Left colon (tissue), 2 donors: ENCODE data around the gene DDR2. TPM values are rescaled to one million over a fixed set of nuclear protein-coding genes. Genes with fewer than 3 reads are reported as not detected.
"Not testable (repeated sequence)": the region's sequence is repeated elsewhere in the genome, so short reads cannot be mapped to it uniquely, and the experiment has no call there.

Experiments
- ATAC-seq: fragments of 200-7000 bp; cut with Tn5 transposase; one replicate; pipeline ENCODE4 v1.9.1; 2020; ENCODE audit warnings: mild to moderate bottlenecking, moderate library complexity
- DNase-seq, 2 donors: peaks; one replicate each; pipeline ENCODE4 v3.0.0-alpha.2; 2020
- intact Hi-C, 2 donors: fragments of 100-400 bp; cut with DNase I in 1 of 2; cut with micrococcal nuclease in 1 of 2; formaldehyde crosslinking; loops; one replicate each; pipeline versions ENCODE4 v1.11.2 to v1.14.0; 2022; cut with DNase I, micrococcal nuclease
- total RNA-seq, 2 donors: library from RNA; stranded (reverse); fragmentation: NEBNext Ultra II Directional; extraction: Animal tissue kit (Norgen Biotek cat#: 25700); gene quantifications; one replicate each; pipeline ENCODE4 v1.2.1, GENCODE V29; 2021
- donor health status: DM: no; HTN: no; CAD: no.
- donor health status: DM: yes; HTN: yes; CAD: no.

The DDR2 gene
- total RNA-seq, 2 donors from 2014 or later, result 18.7 to 36.9 TPM

DNA sequence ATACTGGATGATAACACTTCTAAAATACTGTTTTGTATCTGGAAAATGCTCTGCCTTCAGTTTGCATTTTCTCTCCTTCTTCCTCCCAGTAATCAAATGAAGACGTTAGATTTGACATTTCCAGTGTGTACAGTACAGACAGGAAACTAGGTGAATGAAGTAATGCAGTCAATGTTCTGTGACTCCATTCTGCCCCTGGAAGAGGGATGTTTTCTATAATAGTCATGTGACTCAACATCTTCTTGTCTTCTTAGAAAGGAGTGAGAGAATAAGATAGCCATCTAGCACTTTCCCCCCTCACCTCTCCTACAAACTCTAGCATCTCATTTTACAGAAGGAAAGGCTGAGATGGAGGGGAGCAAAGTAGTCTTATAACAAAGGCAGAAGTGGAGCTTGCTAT is 77.6 kb downstream of the DDR2 start:
- no peak for ATAC-seq
- DNase-seq, result no peak
- intact Hi-C loops, result no loop called here

DNA sequence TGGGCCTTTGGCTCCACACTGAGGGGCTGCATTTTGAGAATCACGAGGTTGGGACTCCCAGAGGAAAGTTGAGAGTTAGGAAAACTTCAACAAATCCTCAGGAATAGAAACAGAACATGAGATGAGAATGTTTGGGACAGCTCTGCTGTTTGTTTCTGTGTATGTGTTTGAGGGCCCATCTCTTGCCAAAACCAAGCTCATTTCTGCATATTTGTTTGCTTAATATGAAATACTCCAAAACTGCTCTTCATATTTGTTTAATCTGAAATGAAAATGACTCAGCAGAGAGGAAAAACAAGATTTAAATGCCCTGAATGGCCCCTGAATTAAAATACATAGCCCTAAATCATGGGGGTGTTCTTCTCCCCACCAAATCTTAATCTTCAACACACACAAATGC is 78.1 kb downstream of the DDR2 start:
- DNase-seq, result no peak

DNA sequence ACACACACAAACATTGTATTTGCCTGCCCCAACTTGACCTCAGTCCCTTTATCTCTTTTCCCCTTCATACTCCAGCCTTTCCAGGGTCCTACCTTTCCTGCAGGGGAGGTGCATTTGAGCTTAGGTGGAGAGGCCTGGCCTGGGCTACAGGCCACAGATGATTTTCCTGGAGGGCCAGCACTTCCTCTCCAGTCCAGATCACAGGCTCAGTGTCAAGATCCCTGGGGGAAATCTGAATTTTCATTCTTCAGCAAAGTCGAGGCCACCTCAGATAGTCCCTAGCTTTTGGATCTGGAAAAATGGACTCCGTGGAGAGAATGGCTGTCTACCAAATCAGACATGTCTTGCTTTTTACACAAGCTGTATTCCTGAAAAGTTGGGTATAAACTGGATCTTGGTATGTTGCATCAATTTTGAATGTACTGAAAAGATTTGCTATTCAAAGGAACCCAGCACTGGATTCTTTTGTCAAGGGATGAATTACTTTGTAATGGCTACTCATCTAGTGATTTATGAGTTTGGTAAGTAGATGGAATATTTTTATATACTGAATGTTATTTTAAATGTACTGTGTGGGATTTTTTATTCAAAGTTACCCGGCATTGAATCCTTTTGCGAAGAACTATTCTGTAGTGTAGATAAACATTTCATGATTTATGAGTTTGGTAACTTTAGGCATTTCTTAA is 78.7 kb downstream of the DDR2 start:
- DNase-seq (no peak), ATAC-seq (no peak)
- intact Hi-C loops, result no loop called here

More for the DNA sequence above, 78.1 kb downstream of the DDR2 start:
- ATAC-seq, result no peak
- intact Hi-C loops, result no loop called here

DNA sequence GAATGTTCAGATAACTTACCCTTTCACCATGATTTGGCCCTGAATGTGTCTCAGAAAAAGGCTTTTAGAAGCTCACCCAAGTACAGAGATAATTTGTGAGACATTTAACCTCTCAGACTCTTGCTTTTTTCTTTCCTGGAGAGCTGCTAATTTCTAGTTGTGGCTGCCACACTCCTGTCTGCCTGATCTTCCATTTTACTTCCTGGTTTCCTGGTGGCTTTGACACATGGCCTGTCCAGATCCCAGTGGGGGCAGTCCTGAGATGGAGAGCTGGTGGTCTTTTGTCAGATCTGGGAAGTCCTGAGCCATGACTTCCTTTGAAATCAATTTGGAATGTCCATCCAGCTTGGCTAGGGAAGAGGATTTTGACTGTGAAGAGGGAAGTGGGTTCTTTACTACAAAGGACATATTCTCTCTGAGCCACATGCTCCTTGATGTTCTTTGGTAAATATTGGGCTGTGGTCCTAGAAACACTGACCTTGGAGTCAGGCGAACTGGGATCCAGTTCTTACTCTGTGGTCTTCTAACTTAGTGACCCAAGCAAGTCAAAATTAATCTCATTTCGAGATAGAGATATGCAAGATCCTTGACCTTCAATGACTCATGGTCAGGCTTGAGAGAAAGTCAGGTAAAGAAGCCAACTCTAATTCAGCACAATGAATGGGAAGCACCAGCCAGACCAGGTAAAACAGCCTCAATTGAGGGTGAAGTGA is 80.2 kb downstream of the DDR2 start:
- DNase-seq (no peak), ATAC-seq (no peak)
- intact Hi-C loops, result no loop called here

DNA sequence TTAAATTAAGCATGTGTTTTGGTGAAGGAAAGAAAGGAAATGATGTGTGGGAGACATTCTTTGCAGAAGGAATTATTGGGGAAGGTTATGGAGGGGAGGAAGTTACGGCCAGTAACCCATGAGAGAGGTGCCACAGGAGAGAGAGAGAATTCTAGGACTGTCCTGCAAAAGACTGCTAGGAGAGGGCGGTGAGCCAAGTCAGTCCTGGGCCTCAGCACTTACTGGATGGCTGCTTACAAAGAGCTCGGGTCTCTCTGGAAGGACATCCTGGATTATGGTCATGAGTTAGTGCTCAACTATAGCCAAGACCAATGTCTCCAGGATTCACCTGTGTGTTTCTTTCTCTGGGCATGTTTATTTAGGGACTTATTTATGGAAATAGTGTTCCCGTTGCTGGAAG is 83.9 kb downstream of the DDR2 start:
- intact Hi-C loops, result no loop called here
- ATAC-seq, result no peak

DNA sequence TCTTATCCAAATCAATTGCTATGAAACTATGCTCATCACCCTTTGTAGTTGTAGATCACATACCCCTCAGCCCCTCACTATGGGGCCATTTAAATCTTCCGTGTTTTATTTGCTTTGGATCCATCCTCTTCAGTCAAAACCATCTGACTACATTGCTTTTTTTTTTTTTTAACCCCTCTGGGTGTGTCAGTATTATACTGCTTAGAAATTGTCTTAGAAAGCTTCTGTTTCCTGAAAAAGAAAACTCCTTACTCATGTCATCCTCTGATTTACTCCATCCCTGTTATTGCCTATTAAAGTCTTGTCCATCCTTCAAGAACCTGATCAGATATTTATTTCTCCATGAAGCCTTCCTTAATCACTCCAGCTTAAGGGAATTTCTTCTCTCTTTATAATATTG is 84.3 kb downstream of the DDR2 start:
- no peak for ATAC-seq
- no peak for DNase-seq
- intact Hi-C loops, result no loop called here

More for the DNA sequence above, 83.9 kb downstream of the DDR2 start:
- no peak for DNase-seq

DNA sequence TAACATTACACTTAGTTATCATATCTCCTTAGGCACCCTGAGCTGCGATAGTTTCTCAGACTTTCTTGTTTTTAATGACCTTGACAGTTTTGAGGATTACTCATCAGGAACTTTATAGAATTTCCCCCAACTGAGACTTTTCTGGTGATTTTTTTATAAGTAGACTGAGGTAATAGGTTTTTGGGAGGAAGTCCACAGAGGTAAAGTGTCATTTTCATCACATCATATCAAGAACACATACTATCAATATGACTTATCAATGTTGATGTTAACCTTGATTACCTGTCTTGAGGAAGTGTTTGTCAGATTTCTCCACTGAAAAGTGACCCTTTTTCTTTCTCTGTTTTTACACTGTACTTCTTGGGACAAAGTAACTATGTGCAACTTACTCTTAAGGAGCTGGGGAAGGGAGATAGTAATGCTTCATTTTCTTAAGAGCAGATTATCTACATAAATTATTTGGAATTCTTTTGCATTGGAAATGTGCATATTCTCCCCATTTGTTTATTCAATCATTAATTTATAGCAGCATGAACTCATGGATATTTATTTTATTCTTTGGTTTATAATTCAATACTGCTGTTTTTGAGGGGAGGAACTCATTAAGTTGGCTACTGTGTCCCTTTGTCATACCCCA is 85.4 kb downstream of the DDR2 start:
- DNase-seq (no peak), ATAC-seq (no peak)
- intact Hi-C loops, result no loop called here

DNA sequence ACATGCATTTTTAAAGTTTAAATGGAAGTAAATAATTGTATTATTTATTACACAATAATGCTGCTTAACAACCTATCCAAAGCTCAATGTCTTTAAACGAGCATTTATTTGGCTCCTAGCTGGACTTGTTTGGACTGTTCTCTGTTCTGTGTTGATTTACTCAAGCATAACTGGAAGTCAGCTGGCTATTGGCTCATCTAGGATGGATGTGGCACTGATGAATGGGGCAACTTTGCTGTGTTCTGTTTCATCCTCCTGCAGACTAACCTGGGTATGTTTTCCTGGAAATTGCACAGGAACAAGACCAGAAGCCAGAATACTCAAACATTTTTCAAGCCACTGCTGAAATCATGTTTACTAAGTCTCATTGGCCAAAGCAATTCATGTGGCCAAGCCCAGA is 87.4 kb downstream of the DDR2 start:
- DNase-seq (no peak), ATAC-seq (no peak)
- intact Hi-C loops, result no loop called here

DNA sequence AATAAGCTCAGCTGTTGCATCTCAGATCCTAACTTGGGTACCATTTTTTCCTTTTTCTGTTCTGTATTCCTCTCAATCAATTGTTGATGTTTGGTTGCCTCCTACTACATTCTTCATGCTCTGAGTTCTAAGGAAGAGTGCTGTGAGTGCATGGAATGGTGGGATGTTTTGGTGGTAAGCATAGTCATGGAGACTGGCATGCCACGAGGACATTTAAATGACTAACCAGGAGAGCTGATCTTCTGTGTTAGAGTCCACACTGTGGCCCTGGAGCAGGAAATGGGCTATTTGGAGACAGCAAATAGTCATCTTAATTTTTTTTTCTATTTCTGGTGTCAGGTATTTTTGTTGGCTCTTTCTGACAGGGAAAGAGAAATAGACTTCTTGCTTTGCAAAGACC is 88.7 kb downstream of the DDR2 start:
- no peak for ATAC-seq
- DNase-seq, result no peak
- intact Hi-C loops, result no loop called here

DNA sequence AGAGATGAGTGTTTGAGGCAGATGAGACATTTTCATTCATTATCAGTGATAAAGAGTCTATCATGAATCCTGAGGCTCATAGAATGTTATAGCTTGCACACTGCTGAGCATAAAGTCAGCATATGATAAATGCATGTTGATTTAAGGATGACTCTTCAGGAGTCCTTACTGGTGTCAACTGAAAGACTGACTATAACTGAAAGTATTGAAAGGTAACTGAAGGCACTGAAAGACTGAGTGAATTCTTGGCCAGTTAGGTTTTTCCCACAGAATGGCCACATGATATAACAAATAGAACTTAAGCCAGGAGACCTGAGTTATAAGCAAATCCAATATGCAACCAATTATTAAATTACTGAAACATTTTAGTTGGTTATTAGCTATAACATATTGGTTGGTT is 89.2 kb downstream of the DDR2 start:
- DNase-seq, result no peak
- intact Hi-C loops, result no loop called here
- ATAC-seq, result no peak

DNA sequence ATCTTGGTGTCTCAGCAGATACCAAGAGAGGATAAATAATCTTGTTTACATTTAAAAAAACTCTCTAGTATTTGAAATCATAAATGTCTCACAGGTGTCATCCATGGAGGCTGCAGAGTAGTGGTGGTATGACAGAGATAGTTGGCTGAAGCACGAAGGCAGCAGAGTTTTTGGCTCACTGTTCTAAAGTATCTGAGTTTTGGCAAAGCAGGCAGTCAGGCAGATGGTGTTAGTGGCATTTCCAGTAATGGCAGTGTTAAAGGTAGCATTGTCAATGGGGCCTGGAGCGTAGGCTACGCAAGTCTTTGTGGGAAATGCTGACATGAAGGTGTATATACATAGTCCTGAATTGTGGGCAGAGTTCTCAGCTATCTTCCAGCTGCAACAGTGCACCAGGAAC is 89.8 kb downstream of the DDR2 start:
- DNase-seq (no peak), ATAC-seq (no peak)
- intact Hi-C loops, result no loop called here

DNA sequence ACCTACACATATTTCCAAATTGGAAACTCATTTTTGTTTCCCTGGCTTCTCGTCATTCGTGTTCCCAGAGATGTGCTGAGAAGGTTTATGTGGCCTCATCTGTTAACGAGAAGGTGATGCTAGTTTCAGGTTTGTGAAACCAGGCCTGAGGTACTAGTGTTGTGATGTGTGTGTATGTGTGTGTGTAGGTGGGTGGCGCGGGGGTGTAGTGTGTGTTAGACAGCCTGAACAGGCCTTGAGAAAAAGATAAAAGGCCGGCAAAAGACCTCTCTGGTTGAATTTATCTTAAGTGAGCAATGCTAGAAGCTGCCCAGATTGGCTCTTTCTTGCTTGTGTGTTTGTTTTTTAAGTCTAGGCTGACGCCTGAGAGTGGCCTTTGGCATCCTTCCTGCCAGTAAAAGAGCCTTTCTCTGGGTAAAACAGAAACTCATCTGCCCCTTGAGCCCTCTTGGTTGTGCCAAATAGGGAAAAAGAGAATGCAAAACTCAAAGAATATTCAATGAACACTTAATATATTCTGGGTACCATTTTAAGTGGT is 92.4 kb downstream of the DDR2 start:
- intact Hi-C loops, result no loop called here
- ATAC-seq (no peak), DNase-seq (no peak)

DNA sequence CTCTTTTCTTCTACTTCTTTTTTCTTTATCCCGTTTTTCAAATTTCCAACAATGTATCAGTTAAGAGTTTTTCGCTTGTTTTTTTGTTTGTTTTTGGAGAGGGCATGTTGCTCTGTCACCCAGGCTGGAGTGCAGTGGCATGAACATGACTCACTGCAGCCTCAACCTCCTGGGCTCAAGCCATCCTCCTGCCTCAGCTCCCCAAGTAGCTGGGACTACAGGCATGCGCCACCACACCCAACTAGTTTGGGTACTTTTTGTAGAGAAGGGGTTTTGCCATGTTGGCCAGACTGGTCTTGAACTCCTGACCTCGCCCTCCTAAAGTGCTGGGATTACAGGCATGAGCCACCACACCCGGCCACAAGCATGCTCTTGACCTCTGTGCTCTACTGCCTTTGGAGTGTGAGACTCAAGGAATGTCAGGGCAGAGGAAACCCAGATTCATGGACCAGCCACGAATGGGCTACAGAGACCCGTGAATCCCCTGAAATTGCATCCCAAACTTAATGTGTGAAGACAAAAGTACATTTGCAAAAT is 93.1 kb downstream of the DDR2 start:
- intact Hi-C loops, result no loop called here
- DNase-seq, result no peak
- no peak for ATAC-seq

DNA sequence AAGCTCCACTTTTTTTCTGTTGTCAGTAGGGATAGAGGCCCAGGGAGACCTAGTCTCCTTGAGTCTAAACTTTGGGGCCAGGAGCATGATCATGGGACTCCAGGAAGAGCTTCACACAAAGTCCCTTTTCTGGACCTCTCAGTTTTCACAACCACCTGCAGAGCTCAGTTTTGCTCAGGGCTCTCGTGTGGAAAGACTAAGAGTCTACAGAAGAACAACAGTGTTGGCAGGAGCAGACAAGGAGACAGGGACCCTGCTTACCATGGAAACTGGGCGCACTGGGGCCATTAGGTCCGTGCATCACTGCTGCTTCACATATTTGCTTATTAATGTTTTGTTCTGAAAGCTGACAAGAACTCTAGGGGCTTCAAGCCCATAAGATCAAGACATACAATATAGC is 94.3 kb downstream of the DDR2 start:
- DNase-seq, result no peak
- intact Hi-C loops, result no loop called here
- no peak for ATAC-seq

DNA sequence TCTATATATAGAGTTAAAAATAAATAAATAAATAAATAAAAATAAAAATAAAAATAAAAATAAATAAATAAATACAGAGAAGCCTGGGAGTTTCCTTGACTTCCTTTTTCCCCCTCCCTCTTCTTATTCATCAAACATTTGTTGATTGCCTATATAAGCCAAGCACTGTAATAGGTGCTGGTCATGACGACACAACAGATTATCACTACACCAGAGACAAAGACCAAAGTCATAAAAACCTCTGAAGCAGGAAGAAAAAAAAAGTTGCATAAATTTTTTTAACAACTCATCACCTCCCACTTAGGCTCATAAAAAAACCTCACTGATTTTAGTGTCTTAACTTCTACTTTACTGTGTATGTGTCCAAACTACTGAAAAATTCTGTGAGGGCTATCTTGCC is 95.2 kb downstream of the DDR2 start:
- ATAC-seq, result peak; percentile 65
- intact Hi-C loops, DNase-seq: not testable (repeated sequence)

DNA sequence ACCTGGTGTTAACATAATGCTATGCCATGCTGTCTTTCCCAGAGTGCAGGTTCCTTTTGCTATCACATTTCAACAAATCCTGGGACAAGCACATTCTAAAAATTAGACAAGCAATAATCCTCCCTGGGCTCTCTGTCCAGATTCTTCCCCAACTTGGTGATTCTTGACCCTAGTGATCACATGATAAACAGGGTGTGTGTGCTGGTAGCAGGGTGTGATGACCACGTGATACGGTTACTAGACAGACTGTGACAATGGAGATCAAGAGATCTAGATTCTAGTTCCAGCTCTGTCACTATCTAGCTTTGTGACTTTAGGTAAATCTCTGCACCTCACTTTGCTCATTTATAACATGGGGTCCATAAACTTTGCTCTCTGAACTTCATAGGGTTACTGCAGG is 96.3 kb downstream of the DDR2 start:
- peak; percentile 80 for ATAC-seq
- DNase-seq, result no peak
- intact Hi-C loops, result no loop called here

DNA sequence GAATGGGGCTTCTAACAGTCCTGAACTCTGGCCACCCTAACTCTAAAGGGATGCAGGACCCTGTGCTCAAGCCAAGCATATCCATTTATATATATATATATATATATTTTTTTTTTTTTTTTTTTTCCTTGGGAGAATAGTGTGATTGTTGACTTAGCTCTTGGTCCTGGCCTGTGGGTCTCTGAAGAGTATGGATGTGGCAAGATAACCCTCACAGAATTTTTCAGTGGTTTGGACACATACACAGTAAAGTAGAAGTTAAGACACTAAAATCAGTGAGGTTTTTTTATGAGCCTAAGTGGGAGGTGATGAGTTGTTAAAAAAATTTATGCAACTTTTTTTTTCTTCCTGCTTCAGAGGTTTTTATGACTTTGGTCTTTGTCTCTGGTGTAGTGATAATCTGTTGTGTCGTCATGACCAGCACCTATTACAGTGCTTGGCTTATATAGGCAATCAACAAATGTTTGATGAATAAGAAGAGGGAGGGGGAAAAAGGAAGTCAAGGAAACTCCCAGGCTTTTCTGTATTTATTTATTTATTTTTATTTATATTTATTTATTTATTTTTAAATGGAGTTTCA is 97.0 kb downstream of the DDR2 start:
- intact Hi-C loops, DNase-seq: not testable (repeated sequence)
- peak; percentile 64 for ATAC-seq

DNA sequence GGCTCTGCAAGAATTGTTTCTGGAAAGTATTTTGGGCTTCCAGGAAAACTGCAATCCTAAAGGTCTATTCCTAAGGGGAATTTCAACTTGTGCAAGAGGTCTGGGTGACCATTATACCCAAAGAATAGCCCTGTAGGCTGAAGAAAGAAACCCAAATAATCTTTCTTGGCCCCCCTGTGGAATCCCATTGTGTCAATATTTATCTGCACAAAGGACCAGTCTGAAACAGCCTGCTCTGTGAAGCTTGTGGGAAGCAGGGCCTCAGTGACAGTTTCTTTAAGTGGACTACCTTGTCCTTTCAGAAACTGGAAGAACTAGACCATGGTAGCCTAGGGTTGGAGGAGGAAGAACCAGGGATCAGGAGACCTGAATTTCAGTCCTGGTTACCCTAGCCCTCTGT is 99.8 kb downstream of the DDR2 start:
- DNase-seq, result no peak
- intact Hi-C loops, result no loop called here
- ATAC-seq, result no peak

DNA sequence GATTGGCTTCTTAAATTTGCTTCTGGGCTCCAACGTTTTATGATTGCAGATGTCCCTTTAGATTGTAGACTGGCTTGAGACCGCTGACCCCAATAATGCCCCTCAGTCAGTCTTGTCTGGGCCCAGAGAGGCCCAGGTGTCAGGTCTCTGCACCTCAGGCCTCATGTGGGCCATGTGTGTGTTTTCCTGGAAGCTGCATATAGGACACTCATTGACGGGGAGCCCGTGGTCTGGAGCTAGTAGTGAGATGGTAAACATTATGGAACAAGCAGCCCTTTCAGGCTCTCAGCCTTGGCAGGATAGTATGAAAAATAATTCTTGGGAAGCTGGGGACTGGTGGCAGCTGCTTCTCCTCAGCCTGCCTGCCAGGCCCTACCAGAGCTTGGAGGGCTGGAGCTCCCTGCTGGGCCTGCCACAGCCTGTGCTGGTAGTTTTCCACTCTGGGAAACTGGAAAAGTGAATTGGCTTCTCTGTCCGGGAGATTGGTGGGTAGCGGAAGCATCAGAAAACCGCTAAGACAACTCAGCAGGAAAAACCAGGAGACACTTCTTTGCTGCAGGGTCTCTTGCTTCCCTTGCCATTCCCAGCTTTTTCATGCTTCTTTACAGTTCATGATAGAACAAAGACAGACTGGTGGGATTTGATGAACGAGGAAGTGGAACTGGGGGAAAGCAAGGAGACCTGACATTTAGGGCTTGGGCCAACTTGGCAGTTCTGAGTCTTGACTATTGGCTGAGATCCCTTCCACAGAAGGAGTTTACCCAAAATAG is 100.5 kb downstream of the DDR2 start:
- intact Hi-C loops, result no loop called here
- peak; percentile 18 to 51 for DNase-seq
- ATAC-seq, result no peak
